GM19468 (cell line): Measurements from ENCODE around the gene ABLIM1.

Experiments
- ATAC-seq: cut with Tn5 transposase; IDR thresholded peaks from one replicate; pipeline ENCODE4 v1.9.1; 2021; ENCODE audit warnings: mild to moderate bottlenecking, moderate library complexity, moderate number of reproducible peaks; ENCODE audit not compliant: unreplicated experiment; ENCODE audit errors: extremely low read depth

The ABLIM1 gene

GRCh38 chr10:114681542-114681941 lies 23.5 kb upstream of the ABLIM1 start:
- ATAC-seq, result no peak

DNA sequence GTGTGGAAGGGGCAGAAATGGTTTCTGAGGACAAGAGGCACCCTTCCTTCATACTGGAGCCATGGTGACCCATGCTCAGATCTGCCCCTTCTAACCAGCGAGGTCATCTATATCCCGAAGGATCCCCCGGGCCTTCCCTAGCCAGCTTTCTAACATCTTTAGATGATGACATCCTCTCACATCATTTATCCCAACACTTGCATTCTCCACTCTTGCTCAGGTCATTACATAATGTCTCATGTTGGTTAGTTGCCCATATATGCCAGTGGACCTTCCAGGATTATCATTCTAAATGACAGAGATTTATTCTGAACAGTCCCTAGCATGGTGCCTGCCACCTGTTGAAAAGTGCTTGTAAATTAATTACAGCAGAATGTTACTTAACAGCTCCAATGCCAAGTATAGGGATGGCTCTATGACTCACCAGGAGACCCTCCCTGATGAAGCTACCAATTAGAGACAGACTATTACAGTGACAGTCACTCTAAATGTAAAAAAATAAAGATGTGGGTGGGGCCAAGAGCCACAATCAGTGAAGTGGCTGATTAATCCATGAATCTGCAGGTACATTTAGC lies 22.6 kb upstream of the ABLIM1 start:
- ATAC-seq, result no peak

GRCh38 chr10:114679552-114679951 lies 21.5 kb upstream of the ABLIM1 start:
- ATAC-seq, result no peak

GRCh38 chr10:114678820-114679219 lies 20.7 kb upstream of the ABLIM1 start:
- no peak for ATAC-seq

DNA sequence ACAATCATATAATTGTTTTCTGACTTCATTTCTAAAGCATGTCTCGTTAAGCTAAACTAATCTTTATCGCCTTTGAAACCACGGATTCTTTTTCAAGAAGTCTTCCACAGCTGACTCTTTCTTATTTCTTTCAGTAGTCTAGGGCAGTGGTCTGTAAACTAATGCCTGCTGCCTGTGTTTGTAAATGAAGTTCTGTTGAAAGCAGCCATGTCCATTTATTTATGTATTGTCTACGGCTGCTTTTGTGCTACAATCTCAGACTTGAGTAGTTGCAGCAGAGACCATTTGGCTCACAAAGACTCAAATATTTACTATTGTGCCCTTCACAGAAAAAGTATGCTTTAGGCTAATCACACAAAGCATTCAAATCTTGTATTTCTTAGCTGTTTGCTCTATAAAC lies 20.3 kb upstream of the ABLIM1 start:
- no peak for ATAC-seq

DNA sequence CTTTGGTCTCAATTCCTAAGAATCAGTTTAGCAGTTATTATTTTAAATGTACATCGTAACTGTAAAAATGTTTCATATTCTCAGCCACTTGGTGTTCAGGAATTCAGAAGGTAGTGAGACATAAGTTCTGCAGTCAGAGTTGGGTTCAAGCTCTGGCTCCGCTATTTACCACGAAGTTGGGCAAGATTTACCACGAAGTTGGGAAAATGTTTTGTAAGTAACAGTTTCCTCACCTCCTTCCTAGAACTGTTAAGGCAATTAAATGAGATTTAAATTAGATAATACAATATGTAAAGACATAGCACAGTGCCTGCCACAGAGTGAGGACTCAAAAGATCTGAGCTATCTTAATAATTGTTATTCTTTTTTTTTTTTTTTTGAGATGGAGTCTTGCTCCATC lies 16.3 kb upstream of the ABLIM1 start:
- ATAC-seq, result no peak

DNA sequence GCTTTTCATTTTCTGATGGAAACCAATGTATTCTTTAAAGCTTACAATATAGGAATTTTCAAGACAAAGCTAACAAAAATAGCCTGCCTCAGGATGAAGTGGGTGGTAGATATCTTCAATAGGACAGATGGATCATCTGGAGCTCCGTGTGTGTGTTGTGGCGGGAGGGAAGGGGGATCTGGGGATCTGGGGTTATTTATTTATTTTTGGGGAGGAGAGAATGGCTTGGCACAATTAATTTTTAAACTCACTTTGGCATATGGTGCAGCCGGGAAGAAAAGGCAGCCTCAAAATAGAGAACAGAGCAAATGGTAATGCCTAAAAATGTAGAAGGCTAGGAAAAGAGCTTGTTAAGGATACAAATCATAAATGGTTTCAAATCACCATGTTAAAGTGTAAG lies 11.6 kb upstream of the ABLIM1 start:
- ATAC-seq, result no peak

- ATAC-seq, result no peak
These were observed 10.5 kb upstream of the ABLIM1 start for GRCh38 chr10:114668375-114669080.

DNA sequence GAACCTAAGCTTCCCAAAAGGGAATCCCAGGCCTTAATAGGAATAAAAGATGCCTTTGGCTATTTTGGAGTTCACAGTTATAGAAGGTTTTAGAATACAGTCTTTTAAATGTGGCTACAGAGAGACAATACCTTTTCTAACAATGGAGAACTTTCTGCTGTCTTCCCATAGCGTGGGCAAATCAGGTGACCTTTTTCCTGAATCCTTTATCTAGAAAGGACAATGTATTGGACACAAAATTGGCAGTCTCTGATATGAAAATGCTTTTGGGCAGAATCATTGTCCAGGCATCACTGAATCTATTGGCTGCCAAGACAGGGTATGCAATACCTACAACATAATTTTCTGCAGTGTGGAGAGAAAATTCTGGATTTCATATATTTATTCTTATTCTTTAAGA lies 7.8 kb upstream of the ABLIM1 start:
- no peak for ATAC-seq

GRCh38 chr10:114665406-114665805 lies 7.3 kb upstream of the ABLIM1 start:
- ATAC-seq, result no peak

- no peak for ATAC-seq
These were observed 6.1 kb upstream of the ABLIM1 start for GRCh38 chr10:114664127-114664526.

- ATAC-seq, result no peak
These were observed 5.6 kb upstream of the ABLIM1 start for GRCh38 chr10:114663626-114664025.

DNA sequence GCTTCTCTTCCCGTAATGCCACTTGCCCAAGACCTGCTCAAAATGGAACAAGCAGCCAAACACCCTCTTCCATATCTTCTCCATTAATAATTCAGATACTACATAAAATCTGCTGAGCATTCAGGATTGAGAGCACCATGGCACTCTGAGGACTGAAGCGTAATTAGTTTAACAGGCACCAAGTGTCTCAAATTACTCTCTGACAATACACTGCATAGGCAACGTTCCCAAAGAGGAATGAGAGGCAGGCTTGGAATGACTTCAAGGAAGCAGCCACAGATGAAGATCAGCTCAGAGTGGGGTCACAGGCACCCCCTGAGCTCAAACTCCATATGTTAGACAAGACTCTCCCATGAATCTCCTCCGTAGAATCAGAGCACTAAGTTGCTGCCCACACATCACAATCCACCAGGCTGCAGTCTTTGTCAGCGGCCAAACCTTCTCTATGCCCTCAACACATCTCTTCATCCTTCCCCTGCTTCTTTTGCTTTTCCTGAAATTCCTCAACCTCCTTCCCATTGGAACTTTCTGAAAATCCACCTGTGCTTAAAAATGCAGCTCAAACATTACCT lies 4.7 kb upstream of the ABLIM1 start:
- ATAC-seq, result no peak

DNA sequence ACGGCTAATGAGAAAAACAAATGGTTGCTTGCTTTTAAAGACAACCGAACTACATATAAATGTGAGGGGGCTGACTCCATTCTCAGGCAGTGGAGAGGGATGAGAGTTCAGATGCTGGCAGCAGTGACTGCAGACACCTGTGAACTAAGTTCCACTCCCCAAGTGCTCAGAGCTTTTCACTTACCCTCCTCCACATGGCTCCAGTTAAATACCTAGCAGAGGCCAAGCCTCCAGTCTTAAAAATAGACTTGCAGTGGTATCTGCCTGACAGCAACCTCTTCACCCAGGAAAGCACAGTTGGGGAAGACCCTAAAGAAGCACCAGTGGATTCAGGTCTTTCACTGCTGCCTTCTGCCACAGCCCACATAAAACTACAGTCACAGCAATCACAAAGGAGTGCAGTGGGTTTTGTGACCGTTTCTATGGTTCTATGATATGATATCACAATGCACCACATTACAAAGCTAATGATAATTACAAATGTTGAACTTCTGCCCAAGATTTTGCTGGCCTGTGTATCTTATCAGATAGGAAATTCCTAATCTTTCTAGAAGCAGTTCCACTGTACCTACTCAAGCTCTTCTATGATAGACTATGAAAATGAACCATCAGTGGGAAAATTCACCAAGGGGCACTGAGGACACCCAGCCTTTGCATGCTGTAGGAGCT lies 3.3 kb upstream of the ABLIM1 start:
- no peak for ATAC-seq

DNA sequence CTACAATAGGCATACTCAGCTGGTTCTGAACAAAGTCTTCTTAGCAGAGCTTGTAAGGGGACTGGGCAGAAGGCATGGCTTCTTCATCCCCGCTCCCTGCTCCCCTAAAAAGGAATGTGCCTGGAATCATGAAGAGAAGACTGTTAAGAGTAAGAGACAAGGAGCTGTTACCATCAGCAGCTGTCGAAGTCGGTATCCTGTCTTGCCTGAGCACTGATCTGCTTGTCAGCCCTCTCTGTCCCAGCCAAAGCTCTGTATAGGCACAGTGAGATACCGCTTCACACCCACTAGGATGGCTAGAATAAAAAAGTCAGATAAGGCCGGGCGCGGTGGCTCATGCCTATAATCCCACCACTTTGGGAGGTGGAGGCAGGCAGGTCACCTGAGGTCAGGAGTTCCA lies 2.4 kb downstream of the ABLIM1 start:
- ATAC-seq, result no peak

GRCh38 chr10:114654822-114655575 lies 3.1 kb downstream of the ABLIM1 start:
- no peak for ATAC-seq

GRCh38 chr10:114653926-114654325 lies 4.1 kb downstream of the ABLIM1 start:
- ATAC-seq, result no peak

- no peak for ATAC-seq
These were observed 5.4 kb downstream of the ABLIM1 start for GRCh38 chr10:114652402-114653368.

DNA sequence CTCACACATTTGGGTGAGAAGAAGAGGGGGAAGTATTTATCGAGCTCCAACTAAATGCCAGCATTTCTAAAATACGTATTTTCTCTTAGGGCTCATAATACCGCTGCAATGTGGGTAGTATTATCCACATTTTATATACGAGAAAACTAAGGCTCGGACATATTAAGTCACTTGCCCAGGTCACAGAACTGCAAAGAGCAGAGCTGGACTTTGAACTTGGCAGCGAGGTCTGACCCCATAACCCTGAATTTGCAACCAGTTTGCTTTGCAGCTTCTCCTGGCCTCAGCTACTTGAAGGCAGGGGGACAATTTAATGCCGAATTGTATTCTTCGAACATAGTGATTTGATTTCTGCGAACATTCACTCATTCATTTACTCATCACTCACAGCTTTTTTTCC lies 7.2 kb downstream of the ABLIM1 start:
- no peak for ATAC-seq

DNA sequence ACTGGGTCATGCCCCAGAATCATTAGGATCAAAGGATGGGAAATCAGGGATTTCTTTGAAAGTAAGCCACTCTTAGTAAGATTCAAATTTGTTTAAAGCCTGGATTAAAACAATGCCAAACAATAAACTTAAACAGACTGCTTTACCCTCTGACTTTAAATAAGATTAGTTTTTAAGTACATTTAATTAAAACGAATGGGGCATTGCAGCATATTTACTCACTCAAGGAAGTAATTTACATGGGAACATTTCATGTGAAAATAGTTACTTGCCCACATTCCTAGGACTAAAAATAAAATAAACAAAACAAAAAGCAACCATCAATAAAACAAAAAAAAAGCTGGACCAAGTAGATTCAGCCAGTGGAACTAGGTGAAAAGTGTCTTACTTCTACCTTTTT lies 7.8 kb downstream of the ABLIM1 start:
- no peak for ATAC-seq
